ENCODE measurements around the gene DNAJC22. TPM values are rescaled to one million over a fixed set of nuclear protein-coding genes. Genes with fewer than 3 reads are reported as not detected.
A peak's percentile ranks its signal among the peaks of the same experiment; 100 is the strongest.

Gene DNAJC22
- total and polyA plus RNA-seq, 2 experiments from 2014 or later = 0.33 to 0.48 TPM

GRCh38 chr12:49322708-49323523 is 23.8 kb upstream of the DNAJC22 start, which contains the start of gene TROAP:
Gene TROAP (plus strand): TSS chr12:49323255. CDS start chr12:49323609, 354 bp downstream.
- Histone ChIP-seq H3K36me3 (no peaks in the 10 kb centered on the region), H3K4me1 (ENCODE audit: low read depth) (no peaks in the 10 kb centered on the region), H3K27ac (peak within 1 kb of the TSS; percentile 16), H3K4me3 (peak within 1 kb of the TSS; percentile 53), H3K9me3 (ENCODE audit: low read depth) (no peaks in the 10 kb centered on the region), H3K27me3 (peaks cover 21% of the 10 kb centered on the region)
- TF ChIP-seq, protein P1, sequence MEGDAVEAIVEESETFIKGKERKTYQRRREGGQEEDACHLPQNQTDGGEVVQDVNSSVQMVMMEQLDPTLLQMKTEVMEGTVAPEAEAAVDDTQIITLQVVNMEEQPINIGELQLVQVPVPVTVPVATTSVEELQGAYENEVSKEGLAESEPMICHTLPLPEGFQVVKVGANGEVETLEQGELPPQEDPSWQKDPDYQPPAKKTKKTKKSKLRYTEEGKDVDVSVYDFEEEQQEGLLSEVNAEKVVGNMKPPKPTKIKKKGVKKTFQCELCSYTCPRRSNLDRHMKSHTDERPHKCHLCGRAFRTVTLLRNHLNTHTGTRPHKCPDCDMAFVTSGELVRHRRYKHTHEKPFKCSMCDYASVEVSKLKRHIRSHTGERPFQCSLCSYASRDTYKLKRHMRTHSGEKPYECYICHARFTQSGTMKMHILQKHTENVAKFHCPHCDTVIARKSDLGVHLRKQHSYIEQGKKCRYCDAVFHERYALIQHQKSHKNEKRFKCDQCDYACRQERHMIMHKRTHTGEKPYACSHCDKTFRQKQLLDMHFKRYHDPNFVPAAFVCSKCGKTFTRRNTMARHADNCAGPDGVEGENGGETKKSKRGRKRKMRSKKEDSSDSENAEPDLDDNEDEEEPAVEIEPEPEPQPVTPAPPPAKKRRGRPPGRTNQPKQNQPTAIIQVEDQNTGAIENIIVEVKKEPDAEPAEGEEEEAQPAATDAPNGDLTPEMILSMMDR (IDR thresholded peaks at IDR 0.05; ENCODE audit: low read depth, low read length) = no peak
- peak; percentile 99 for DNase-seq (ENCODE audit: low read depth in 1 of 2, low spot score in 1 of 2)

GRCh38 chr12:49323524-49324097 is 23.1 kb upstream of the DNAJC22 start:
- TF ChIP-seq, protein P1 (IDR thresholded peaks at IDR 0.05; ENCODE audit: low read depth, low read length) = no peak
- H3K27ac ChIP-seq = no peak overlapping the region

GRCh38 chr12:49325606-49326005 is 21.1 kb upstream of the DNAJC22 start:
- Histone ChIP-seq H3K27ac (no peak overlapping the region), H3K36me3 (no peaks in the 10 kb centered on the region), H3K27me3 (no peaks in the 10 kb centered on the region), H3K4me1 (ENCODE audit: low read depth) (no peaks in the 10 kb centered on the region), H3K9me3 (ENCODE audit: low read depth) (no peaks in the 10 kb centered on the region), H3K4me3 (no peak overlapping the region)
- DNase-seq (ENCODE audit: low read depth in 1 of 2, low spot score in 1 of 2) = no peak
- TF ChIP-seq, protein P1 (IDR thresholded peaks at IDR 0.05; ENCODE audit: low read depth, low read length) = no peak

More at GRCh38 chr12:49323524-49324097, 23.1 kb upstream of the DNAJC22 start:
- no peak for DNase-seq (ENCODE audit: low read depth in 1 of 2, low spot score in 1 of 2)
- Histone ChIP-seq H3K36me3 (no peaks in the 10 kb centered on the region), H3K4me3 (peak overlapping the region; percentile 53), H3K27me3 (peaks cover 20% of the 10 kb centered on the region), H3K4me1 (ENCODE audit: low read depth) (no peaks in the 10 kb centered on the region), H3K9me3 (ENCODE audit: low read depth) (no peaks in the 10 kb centered on the region)

GRCh38 chr12:49327368-49327767 is 19.3 kb upstream of the DNAJC22 start:
- no peak overlapping the region for H3K4me3 ChIP-seq
- DNase-seq (ENCODE audit: low read depth in 1 of 2, low spot score in 1 of 2) = no peak
- no peaks in the 10 kb centered on the region for H3K9me3 ChIP-seq (ENCODE audit: low read depth)
- H3K36me3 ChIP-seq = no peaks in the 10 kb centered on the region
- H3K27ac ChIP-seq = no peak overlapping the region
- no peaks in the 10 kb centered on the region for H3K4me1 ChIP-seq (ENCODE audit: low read depth)
- peaks cover 12% of the 10 kb centered on the region for H3K27me3 ChIP-seq
- TF ChIP-seq, protein P1 (IDR thresholded peaks at IDR 0.05; ENCODE audit: low read depth, low read length) = no peak

DNA sequence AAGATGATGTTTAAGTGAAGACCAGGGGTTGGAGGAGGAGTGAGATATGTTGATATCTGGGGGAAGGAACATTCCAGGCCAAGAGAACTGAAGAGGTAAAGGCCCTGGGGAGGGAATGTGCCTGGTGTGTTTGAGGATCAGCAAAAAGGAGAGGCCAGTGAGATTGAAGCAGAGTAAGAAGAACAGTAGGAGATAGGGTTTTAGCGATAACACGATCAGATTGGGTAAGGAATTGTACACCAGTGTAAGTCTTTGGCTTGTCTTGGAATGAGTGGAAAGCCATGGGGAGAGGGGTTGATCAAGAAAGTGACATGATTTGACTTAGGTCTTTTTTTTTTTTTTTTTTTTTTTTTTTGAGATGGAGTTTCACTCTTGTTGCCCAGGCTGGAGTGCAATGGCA is 18.8 kb upstream of the DNAJC22 start:
- TF ChIP-seq, protein P1 (IDR thresholded peaks at IDR 0.05; ENCODE audit: low read depth, low read length) = no peak
- no peak overlapping the region for H3K27ac ChIP-seq
- H3K9me3 ChIP-seq (ENCODE audit: low read depth) = no peaks in the 10 kb centered on the region
- H3K27me3 ChIP-seq = peaks cover 18% of the 10 kb centered on the region
- H3K4me1 ChIP-seq (ENCODE audit: low read depth) = no peaks in the 10 kb centered on the region
- H3K4me3 ChIP-seq = no peak overlapping the region
- H3K36me3 ChIP-seq = no peaks in the 10 kb centered on the region
- no peak for DNase-seq (ENCODE audit: low read depth in 1 of 2, low spot score in 1 of 2)

Data from cardiac muscle cell (in vitro differentiated cells and primary cell).